ENCODE data around the gene KCND3. TPM values are rescaled to one million over a fixed set of nuclear protein-coding genes. Genes with fewer than 3 reads are reported as not detected.

Gene KCND3
- polyA plus RNA-seq, 6 donors from 2014 or later: 0.03 to 0.11 TPM; not detected in 4

DNA sequence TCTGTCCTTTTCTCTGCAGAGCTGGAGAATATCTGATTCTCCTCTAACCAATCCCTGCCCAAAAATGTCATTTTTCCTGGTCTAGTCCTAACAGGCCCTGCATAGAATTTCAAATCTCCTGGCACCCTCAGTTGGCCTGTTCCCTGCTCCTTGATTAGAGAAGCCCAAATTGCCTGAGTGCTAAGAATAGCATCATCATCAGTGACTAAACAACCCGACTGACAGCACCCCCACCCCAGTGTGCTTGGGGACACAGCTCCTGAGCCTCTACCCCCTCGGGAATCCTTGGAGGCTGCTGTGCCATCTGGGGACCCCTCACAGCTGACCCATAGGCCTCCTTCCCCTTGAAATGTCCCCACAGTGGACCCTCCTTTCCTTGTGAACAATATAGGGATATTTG lies 139.4 kb downstream of the KCND3 start:
- no peaks in the 10 kb centered on the region for H3K9me3 Mint-ChIP-seq
- no peaks in the 10 kb centered on the region for H3K4me1 Mint-ChIP-seq
- ATAC-seq (ENCODE audit: low read depth in 2 of 2): no peak
- H3K27ac Mint-ChIP-seq: no peak overlapping the region
- H3K4me3 Mint-ChIP-seq: no peak overlapping the region
- H3K27me3 Mint-ChIP-seq: peaks cover 26 to 80% (median 45%) of the 10 kb centered on the region in 3 donors
- H3K36me3 Mint-ChIP-seq: no peaks in the 10 kb centered on the region
- DNase-seq: no peak

DNA sequence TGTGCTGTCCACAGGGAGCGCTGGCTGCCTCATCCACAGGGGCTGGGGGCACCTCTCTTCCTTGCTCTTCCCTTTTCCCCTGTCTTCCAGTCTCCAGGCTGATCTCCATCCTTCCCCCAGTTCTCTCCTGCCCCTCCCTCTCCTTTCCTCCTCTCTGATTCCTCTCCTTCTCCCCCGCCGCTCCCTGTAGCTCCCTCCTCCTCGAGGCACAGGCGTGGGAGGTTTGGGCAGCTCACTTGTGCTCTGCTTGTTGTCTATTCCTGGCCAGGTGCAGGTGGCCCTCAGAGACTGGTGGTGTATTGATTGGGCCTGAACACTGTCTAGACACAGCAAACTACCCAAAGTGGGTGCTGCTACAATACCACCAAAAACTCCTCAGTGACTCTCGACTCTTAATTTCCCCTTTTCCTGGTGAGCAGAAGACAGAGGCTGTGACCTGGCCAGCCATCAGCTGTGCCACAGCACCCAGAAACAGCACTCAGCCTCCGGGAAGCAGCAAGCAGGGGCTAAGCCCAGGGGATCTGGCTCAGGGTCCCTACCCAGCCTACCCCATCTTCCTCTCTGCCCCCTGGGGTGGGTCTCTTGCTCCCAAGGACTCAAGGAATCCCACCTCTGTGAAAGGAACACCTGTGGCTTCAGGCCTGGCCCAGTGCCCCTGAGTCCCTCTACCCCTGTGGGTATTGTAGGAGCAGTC lies 140.5 kb downstream of the KCND3 start:
- Mint-ChIP-seq H3K4me3 (no peak overlapping the region), H3K27me3 (peaks cover 35 to 85% (median 52%) of the 10 kb centered on the region in 3 donors), H3K4me1 (no peaks in the 10 kb centered on the region), H3K9me3 (peaks cover 0 to 3% (median 0%) of the 10 kb centered on the region in 7 donors), H3K36me3 (no peaks in the 10 kb centered on the region), H3K27ac (peak overlapping the region in 1 of 6 donors; percentile 13)
- no peak for ATAC-seq (ENCODE audit: low read depth in 2 of 2)
- no peak for DNase-seq

DNA sequence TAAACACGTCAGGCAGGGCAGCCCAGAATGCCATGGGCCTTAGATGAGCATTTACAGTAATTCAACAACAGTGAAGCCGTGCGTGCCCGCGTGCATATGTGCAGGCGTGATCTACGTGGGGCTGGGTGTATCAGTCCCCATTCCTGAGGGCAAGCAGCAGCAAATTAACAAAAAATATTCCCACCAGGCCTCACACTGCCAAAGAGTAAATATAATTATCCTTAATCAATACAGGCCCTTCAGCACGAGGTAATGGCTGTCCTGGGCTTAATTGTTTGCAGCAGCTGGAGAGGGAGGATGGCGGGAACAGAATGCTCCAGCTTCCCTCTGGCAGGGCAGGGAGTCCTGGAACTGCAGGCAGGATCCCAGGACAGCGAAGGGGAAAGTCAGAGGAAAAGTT lies 142.0 kb downstream of the KCND3 start:
- peaks cover 24 to 72% (median 56%) of the 10 kb centered on the region in 3 donors for H3K27me3 Mint-ChIP-seq
- H3K27ac Mint-ChIP-seq: no peak overlapping the region
- H3K4me3 Mint-ChIP-seq: peak overlapping the region in 1 of 8 donors; percentile 48
- no peaks in the 10 kb centered on the region for H3K4me1 Mint-ChIP-seq
- peaks cover 0 to 3% (median 0%) of the 10 kb centered on the region in 7 donors for H3K9me3 Mint-ChIP-seq
- no peak for ATAC-seq (ENCODE audit: low read depth in 2 of 2)
- no peak for DNase-seq
- H3K36me3 Mint-ChIP-seq: no peaks in the 10 kb centered on the region

DNA sequence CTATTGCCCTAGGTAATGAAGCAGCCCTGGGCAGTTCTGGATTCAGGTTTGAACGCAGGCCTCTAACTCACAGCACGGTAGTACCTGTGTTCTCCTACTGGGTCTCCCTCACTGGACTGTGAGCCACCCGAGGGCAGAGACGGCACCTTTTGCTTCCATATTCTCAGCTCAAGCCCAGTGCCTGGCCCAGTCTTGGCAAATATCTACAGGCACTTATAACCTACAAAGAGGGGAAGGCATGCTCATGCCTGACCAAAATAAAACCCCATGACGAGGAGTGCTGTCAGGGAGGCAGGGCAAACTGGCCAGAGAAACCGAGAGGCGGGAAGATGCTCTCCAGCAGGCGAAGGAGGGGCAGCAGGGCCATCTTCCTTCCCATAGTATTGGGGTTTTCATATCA lies 142.6 kb downstream of the KCND3 start:
- Mint-ChIP-seq H3K27me3 (peaks cover 24 to 67% (median 59%) of the 10 kb centered on the region in 3 donors), H3K9me3 (peaks cover 0 to 3% (median 0%) of the 10 kb centered on the region in 7 donors), H3K36me3 (no peaks in the 10 kb centered on the region), H3K4me3 (no peak overlapping the region), H3K27ac (no peak overlapping the region), H3K4me1 (no peaks in the 10 kb centered on the region)
- no peak for DNase-seq
- no peak for ATAC-seq (ENCODE audit: low read depth in 2 of 2)

DNA sequence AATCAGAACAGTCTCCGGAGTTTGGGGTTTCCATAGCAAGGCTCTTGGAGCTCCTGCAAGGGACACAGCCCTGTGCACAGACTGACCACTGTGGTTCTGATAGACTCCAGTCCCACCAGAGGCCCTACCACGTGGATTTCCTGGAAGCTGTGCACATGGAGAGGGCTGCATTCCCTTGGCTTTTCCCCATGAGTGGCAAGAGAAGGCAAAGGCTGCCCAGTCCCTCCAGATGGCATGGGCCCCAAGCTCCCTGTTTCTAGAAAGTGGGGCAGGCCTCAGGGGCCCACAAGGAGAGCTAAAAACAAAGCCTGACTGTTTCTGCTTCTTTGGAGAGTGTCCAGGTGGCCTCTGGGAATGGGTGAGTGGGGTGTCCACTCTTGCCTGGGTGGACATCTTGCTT lies 146.3 kb downstream of the KCND3 start:
- Mint-ChIP-seq H3K27me3 (peaks cover 23 to 44% (median 37%) of the 10 kb centered on the region in 3 donors), H3K27ac (no peak overlapping the region), H3K4me1 (no peaks in the 10 kb centered on the region), H3K36me3 (no peaks in the 10 kb centered on the region), H3K4me3 (no peak overlapping the region), H3K9me3 (peaks cover 0 to 3% (median 0%) of the 10 kb centered on the region in 7 donors)
- ATAC-seq (ENCODE audit: low read depth in 2 of 2) (no peak), DNase-seq (no peak)

DNA sequence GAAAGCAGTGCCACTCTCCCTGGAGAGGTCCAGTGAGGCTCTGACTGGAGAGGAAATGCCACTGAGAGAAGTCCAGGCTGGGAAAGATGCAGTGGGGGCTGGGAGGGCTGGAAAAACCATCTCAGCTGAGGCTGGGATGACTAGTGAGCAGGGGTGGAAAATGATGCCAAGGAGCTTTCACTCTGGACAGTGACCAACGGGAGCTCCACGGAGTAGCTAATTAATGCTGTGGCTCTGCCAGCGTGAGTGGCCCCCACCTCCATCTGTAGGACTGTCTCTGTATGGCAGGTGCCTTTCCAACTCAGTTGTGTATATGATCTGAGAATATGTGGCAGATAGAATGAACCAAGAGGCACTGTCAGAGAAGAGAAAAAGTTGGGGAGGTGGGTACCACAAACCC lies 147.1 kb downstream of the KCND3 start:
- Mint-ChIP-seq H3K9me3 (peaks cover 0 to 3% (median 0%) of the 10 kb centered on the region in 7 donors), H3K36me3 (no peaks in the 10 kb centered on the region), H3K4me3 (no peak overlapping the region), H3K4me1 (no peaks in the 10 kb centered on the region), H3K27me3 (peaks cover 28 to 44% (median 34%) of the 10 kb centered on the region in 3 donors), H3K27ac (no peak overlapping the region)
- DNase-seq (no peak), ATAC-seq (ENCODE audit: low read depth in 2 of 2) (no peak)

DNA sequence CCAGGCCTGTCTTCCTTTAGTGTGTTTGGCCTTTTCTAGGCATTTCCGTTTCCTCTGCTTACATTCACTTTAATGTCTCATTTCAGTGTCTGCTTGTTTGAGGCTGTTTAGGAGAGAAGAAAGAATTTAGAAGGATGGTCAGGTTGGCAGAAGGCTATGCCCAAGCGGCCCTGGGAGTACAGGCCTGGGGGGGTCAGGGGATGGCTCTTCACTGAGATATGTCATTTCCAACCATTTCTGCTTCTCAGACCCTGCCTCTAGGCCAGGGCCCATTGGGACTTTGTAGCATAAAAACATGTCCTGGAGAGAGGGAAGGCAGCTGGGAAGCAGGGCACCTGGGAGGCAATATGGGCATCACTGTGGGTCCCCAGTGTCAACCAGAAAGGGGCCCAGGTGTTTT lies 147.7 kb downstream of the KCND3 start:
- Mint-ChIP-seq H3K27me3 (peaks cover 33 to 49% (median 36%) of the 10 kb centered on the region in 3 donors), H3K4me1 (no peaks in the 10 kb centered on the region), H3K36me3 (no peaks in the 10 kb centered on the region), H3K9me3 (peaks cover 0 to 3% (median 0%) of the 10 kb centered on the region in 7 donors), H3K27ac (no peak overlapping the region), H3K4me3 (peak overlapping the region in 1 of 8 donors; percentile 25)
- no peak for DNase-seq
- ATAC-seq (ENCODE audit: low read depth in 2 of 2): no peak

DNA sequence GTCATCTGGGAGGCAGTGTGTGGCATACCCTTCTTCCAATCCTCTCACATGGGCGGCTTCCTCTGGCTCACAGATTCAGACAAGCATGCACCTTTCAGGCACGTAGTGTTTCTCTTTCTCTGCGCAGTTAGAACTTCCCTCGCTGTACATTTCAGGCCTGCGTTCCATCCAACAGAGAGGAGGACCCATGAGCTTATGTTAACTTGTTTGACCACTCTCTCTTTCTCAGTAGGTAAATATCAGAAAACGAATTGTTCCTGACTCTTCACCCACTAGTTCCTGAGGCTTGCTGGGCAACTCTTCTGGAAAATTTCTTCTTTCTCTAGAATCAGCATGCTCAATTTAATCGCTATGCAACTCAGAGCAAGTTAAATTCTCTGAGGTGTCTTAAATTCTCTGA lies 148.3 kb downstream of the KCND3 start:
- H3K4me1 Mint-ChIP-seq: no peaks in the 10 kb centered on the region
- no peak overlapping the region for H3K27ac Mint-ChIP-seq
- ATAC-seq (ENCODE audit: low read depth in 2 of 2): no peak
- peaks cover 33 to 54% (median 37%) of the 10 kb centered on the region in 3 donors for H3K27me3 Mint-ChIP-seq
- DNase-seq: no peak
- H3K4me3 Mint-ChIP-seq: no peak overlapping the region
- H3K36me3 Mint-ChIP-seq: no peaks in the 10 kb centered on the region
- peaks cover 0 to 3% (median 0%) of the 10 kb centered on the region in 7 donors for H3K9me3 Mint-ChIP-seq

DNA sequence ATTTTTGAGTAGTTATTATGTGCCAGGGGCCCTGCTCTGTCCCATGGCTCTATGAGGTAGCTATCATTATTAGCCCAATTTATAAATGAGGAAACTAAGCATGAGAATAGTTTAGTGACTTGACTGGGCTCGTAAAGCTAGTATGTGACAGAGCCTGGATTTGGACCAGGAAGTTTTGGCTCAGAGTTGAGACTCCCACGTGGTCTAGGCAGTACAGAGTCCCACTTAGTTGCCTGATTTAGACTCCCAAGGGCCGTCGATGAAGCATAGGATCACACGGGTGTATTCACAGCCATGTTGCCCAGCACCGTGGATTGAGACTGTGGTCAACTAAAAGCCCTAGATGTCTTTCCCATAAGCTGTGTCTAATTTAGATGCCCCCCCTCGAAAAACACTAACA lies 152.1 kb downstream of the KCND3 start:
- Mint-ChIP-seq H3K4me3 (no peak overlapping the region), H3K9me3 (peaks cover 0 to 1% (median 0%) of the 10 kb centered on the region in 7 donors), H3K4me1 (no peaks in the 10 kb centered on the region), H3K27ac (no peak overlapping the region), H3K27me3 (peaks cover 18 to 46% (median 25%) of the 10 kb centered on the region in 3 donors), H3K36me3 (no peaks in the 10 kb centered on the region)
- no peak for ATAC-seq (ENCODE audit: low read depth in 2 of 2)
- no peak for DNase-seq

DNA sequence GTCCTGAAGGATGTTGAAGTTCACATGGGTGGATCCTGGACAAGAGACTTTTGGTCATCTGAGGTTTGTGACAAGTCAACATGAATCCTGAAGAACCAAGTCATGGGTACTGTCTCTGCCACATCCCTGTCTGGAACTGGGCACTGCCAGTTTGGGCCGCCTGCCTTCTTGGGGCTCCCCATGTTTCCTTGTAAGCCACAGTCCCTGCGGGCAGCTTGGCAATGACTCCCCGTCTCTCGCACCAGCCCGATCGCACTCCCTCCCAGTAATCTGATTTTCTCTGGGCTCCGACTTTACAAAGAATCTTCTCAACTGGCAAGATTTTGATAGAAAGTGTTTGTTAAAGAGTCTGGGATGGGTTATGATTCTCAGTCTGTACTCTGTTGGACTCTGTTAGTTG lies 153.4 kb downstream of the KCND3 start:
- Mint-ChIP-seq H3K4me1 (no peaks in the 10 kb centered on the region), H3K27me3 (peaks cover 29 to 42% (median 34%) of the 10 kb centered on the region in 3 donors), H3K4me3 (no peak overlapping the region), H3K9me3 (peaks cover 0 to 1% (median 0%) of the 10 kb centered on the region in 7 donors), H3K27ac (no peak overlapping the region), H3K36me3 (no peaks in the 10 kb centered on the region)
- no peak for DNase-seq
- no peak for ATAC-seq (ENCODE audit: low read depth in 2 of 2)

DNA sequence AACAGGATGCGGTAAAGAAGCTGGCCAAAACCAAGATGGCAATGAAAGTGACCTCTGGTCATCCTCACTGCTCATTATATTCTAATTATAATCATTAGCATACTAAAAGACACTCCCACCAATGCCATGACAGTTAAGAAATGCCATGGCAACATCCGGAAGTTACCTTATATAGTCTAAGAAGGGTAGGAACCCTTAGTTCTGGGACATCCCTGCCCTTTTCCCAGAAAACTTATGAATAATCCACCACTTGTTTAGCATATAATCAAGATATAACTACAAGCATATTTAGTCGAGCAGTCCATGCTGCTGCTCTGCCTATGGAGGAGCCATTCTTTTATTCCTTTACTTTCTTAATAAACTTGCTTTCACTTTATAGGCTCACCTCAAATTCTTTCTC lies 154.0 kb downstream of the KCND3 start:
- no peak overlapping the region for H3K27ac Mint-ChIP-seq
- no peaks in the 10 kb centered on the region for H3K36me3 Mint-ChIP-seq
- no peak overlapping the region for H3K4me3 Mint-ChIP-seq
- H3K9me3 Mint-ChIP-seq: peaks cover 0 to 1% (median 0%) of the 10 kb centered on the region in 7 donors
- DNase-seq: no peak
- H3K4me1 Mint-ChIP-seq: no peaks in the 10 kb centered on the region
- no peak for ATAC-seq (ENCODE audit: low read depth in 2 of 2)
- peaks cover 30 to 39% (median 31%) of the 10 kb centered on the region in 3 donors for H3K27me3 Mint-ChIP-seq

DNA sequence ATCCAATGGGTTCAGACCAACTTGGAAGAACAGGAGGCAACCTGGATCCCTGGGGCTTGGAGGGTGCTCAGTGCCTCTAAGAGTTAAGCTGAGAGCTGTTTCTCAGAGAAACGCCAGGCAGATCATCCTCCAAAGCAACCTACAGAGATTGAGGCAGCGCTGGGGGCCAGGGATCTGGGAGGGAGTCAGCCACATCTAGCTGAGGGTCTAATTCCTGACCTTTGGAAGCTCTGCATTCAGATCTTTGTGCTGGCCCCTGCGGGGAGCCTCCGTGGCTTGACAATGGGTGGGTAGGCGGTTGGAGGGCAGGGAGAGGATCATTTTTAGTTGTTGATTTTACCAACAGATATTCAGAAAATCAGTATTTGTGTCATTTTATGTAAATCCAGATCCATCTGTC lies 154.5 kb downstream of the KCND3 start:
- ATAC-seq (ENCODE audit: low read depth in 2 of 2) (no peak), DNase-seq (no peak)
- Mint-ChIP-seq H3K36me3 (peaks cover 0 to 3% of the 10 kb centered on the region in 2 donors), H3K4me1 (no peaks in the 10 kb centered on the region), H3K27ac (no peak overlapping the region), H3K4me3 (no peak overlapping the region), H3K27me3 (peaks cover 31 to 41% (median 35%) of the 10 kb centered on the region in 3 donors), H3K9me3 (peaks cover 0 to 1% (median 0%) of the 10 kb centered on the region in 7 donors)

DNA sequence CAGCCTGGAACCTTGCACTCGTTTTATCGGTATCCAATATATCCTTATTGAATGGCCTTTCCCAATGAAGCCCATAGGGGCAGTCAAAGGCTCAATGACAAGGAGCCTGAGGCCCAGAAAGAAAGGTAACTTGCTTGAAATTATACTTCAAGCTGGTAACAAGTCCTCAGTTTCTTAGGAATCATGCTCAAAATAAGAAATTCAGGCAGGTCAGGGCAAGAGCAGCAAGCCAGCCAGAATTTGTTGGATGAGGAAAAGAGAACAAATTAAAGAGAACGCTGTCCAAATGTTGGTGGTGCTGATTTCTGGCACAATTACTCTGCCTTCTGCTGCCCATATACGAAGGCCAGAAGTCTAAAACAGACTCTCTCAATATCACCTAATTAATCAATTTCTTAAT lies 156.1 kb downstream of the KCND3 start:
- peaks cover 0 to 5% of the 10 kb centered on the region in 2 donors for H3K36me3 Mint-ChIP-seq
- DNase-seq (no peak), ATAC-seq (ENCODE audit: low read depth in 2 of 2) (no peak)
- peaks cover 36 to 51% (median 48%) of the 10 kb centered on the region in 3 donors for H3K27me3 Mint-ChIP-seq
- peaks cover 0 to 5% (median 0%) of the 10 kb centered on the region in 7 donors for H3K9me3 Mint-ChIP-seq
- H3K4me3 Mint-ChIP-seq: no peak overlapping the region
- no peaks in the 10 kb centered on the region for H3K4me1 Mint-ChIP-seq
- no peak overlapping the region for H3K27ac Mint-ChIP-seq

DNA sequence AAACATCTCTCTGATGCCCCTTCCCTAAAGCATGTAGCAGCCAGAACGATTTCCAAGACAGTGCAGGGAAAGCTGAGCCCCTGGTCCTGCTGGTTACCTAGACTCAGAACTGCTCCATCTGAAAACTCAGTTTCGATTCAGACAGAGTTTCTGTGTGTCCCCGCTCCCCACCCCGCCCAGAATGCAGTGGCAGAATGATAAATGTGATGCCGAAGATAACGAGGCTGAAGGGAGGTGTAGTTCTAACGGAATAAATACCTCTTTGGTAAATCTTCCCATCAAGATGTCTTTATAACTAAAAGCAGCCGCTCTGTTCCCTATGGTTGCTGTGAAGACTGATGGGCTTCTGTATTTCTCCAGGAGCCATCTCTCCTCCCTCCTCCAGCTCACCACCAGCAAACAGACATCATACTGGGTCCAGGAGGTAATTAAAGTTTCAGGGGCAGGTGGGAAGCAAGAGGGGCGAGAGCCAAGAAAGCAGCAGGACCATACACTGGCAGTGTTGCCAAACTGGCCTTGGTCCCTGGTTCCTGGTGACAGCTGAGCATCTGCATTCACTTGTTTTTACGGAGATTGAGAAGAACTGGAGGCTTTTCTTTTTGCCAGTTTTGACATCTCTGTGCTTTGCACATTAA lies 156.8 kb downstream of the KCND3 start:
- Mint-ChIP-seq H3K4me1 (no peaks in the 10 kb centered on the region), H3K4me3 (no peak overlapping the region), H3K9me3 (peaks cover 0 to 5% (median 0%) of the 10 kb centered on the region in 7 donors), H3K36me3 (peaks cover 0 to 5% of the 10 kb centered on the region in 2 donors), H3K27ac (no peak overlapping the region), H3K27me3 (peaks cover 36 to 53% (median 48%) of the 10 kb centered on the region in 3 donors)
- no peak for ATAC-seq (ENCODE audit: low read depth in 2 of 2)
- no peak for DNase-seq

All from naive B cell (primary cell).